HG03378 (cell line): ENCODE data around the gene TAAR8.
A peak's percentile ranks its signal among the peaks of the same experiment; 100 is the strongest.
"Not testable (repeated sequence)": the region's sequence is repeated elsewhere in the genome, so short reads cannot be mapped to it uniquely, and the experiment has no call there.

Experiments used
- ATAC-seq: cut with Tn5 transposase; IDR thresholded peaks from one replicate; pipeline ENCODE4 v1.9.1; 2021; ENCODE audit warnings: mild to moderate bottlenecking, moderate library complexity; ENCODE audit not compliant: unreplicated experiment

Gene TAAR8

GRCh38 chr6:132552372-132552771 is at the start of gene TAAR8:
Gene TAAR8 (plus strand): TSS chr6:132552672. CDS start chr6:132552693, 21 bp downstream.
- ATAC-seq = no peak

GRCh38 chr6:132504757-132505156 is 47.7 kb upstream of the TAAR8 start:
- ATAC-seq = no peak

GRCh38 chr6:132505158-132505557 is 47.3 kb upstream of the TAAR8 start:
- ATAC-seq = no peak

- ATAC-seq = no peak
Measured at GRCh38 chr6:132506461-132506860, 46.0 kb upstream of the TAAR8 start.

- no peak for ATAC-seq
Measured at GRCh38 chr6:132506869-132507808, 45.3 kb upstream of the TAAR8 start.

GRCh38 chr6:132511210-132511830 is 41.2 kb upstream of the TAAR8 start:
- ATAC-seq = peak; percentile 16

GRCh38 chr6:132511831-132512220 is 40.6 kb upstream of the TAAR8 start:
- ATAC-seq = peak; percentile 16

- no peak for ATAC-seq
Measured at GRCh38 chr6:132512342-132512637, 40.2 kb upstream of the TAAR8 start.

GRCh38 chr6:132512638-132513632 is 39.5 kb upstream of the TAAR8 start, which contains the start of gene STX7:
Gene STX7 (minus strand): TSS chr6:132513116. CDS start chr6:132503530, 9,586 bp downstream.
- peak; percentile 88 for ATAC-seq

- ATAC-seq = no peak
Measured at GRCh38 chr6:132513831-132514545, 38.5 kb upstream of the TAAR8 start.

- no peak for ATAC-seq
Measured at GRCh38 chr6:132515386-132515785, 37.1 kb upstream of the TAAR8 start.

GRCh38 chr6:132520953-132521352 is 31.5 kb upstream of the TAAR8 start:
- no peak for ATAC-seq

GRCh38 chr6:132524646-132525045 is 27.8 kb upstream of the TAAR8 start:
- no peak for ATAC-seq

- ATAC-seq = no peak
Measured at GRCh38 chr6:132525866-132526265, 26.6 kb upstream of the TAAR8 start.

- no peak for ATAC-seq
Measured at GRCh38 chr6:132526461-132526860, 26.0 kb upstream of the TAAR8 start.

- no peak for ATAC-seq
Measured at GRCh38 chr6:132527791-132528190, 24.7 kb upstream of the TAAR8 start.

GRCh38 chr6:132530293-132530974 is 22.0 kb upstream of the TAAR8 start:
- ATAC-seq = peak; percentile 89

GRCh38 chr6:132534546-132534945 is 17.9 kb upstream of the TAAR8 start:
- not testable (repeated sequence) for ATAC-seq

- ATAC-seq = no peak
Measured at GRCh38 chr6:132537145-132537544, 15.3 kb upstream of the TAAR8 start.

GRCh38 chr6:132537977-132538376 is 14.5 kb upstream of the TAAR8 start, which contains the start of gene TAAR9:
Gene TAAR9 (plus strand): TSS chr6:132538277. CDS start chr6:132538290, 13 bp downstream.
- ATAC-seq = no peak
